Measurements from ENCODE around the gene LEF1.
"Not testable (repeated sequence)": the region's sequence is repeated elsewhere in the genome, so short reads cannot be mapped to it uniquely, and the experiment has no call there.

LEF1 gene

GRCh38 chr4:108029016-108029720 lies 139.6 kb downstream of the LEF1 start:
- no peak for DNase-seq

- DNase-seq = no peak
Observed at GRCh38 chr4:108024878-108025165, 143.9 kb downstream of the LEF1 start.

DNA sequence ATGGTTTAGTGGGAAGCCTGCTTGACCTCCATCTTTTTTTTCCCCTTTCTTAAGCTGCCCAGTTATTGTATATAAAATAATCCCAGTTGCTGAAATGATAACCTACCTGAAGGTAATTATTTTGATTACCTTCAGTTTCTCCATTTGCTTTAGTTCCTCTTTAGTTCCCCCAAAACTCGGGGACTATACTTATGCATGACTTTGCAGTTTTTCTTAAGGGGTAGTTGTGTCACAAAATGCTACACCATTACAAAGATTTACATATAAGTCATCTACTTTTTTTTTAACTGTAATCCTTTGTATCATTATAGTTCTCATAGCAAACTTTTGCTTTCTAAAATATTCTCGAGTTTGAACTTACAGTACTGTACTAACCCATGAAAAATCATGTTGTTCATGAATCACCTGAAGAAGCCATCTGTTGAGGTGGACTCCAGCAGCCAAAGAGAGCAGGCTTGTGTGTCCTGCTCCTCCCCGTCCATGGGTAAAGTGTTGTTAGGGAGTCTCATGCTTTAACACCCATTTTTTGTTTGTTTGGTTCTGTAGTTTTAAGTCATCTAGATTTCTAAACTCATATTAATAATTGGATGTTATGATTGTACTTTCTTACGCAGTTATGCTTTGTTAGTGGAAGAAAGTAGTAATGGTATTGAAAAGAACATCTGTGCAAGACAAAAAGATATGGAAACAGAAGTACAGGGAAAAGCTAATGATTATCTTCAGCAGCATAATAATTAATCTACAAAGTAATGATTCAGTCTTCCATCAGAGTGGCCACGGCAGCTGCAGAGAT lies 144.5 kb downstream of the LEF1 start:
- DNase-seq = no peak

DNA sequence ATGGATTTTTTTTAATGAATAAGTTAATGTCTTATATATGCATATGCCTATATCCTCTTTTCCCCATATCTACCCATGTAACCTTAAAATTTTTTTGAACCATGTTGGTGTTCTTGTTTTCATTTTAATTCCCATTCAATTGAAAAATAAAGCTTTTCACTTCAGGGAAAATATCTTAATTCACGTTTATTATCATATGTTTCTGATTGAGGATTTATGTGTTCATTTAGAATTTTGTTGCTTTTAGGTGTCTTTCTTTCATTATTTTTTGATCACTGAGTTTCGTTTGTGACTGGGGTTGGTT lies 149.9 kb downstream of the LEF1 start:
- no peak for DNase-seq

- DNase-seq = no peak
Observed at GRCh38 chr4:108018040-108018883, 150.5 kb downstream of the LEF1 start.

DNA sequence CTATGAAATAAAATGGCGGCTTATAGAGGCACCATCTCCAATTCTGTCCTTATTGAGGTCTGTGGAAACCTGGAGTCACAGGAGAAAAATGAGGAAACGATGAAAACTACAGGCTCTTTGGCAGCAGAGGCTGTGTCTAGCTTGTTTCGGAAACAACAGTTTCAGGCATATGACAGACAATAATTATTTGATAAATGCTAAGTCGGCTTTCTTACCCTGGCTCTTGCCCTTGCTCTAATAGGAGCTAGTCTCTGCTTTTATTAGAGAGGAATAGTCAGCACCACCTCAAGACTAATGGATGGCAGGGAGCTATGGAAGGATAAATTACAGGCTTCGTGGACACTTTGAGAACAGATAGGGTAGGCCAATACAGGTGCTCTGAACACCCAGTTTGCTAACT lies 154.8 kb downstream of the LEF1 start:
- no peak for DNase-seq

GRCh38 chr4:108013327-108013726 lies 155.4 kb downstream of the LEF1 start:
- no peak for DNase-seq

GRCh38 chr4:108012382-108012781 lies 156.3 kb downstream of the LEF1 start:
- DNase-seq = not testable (repeated sequence)

GRCh38 chr4:108010167-108010566 lies 158.6 kb downstream of the LEF1 start:
- no peak for DNase-seq

GRCh38 chr4:108008721-108009120 lies 160.0 kb downstream of the LEF1 start:
- DNase-seq = no peak

- no peak for DNase-seq
Observed at GRCh38 chr4:108007984-108008383, 160.7 kb downstream of the LEF1 start.

DNA sequence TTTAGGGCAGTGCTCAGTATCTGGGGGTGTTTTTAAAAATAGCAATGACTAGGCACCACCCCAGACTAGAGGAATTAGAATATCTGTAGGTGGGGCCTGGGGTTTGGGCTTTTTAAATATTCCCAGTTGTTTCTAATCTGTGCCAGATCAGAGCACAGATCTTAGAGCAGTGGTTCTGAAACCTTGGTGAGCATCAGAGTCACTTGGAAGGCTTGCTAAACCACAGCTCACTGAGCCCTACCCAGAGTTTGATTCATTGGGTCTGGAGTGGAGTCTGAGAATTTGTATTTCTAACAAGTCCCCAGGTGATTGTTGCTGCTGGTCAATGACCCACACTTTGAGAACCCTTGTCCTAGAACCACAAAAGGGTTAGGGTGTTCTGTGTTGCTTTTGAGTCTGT lies 162.4 kb downstream of the LEF1 start:
- DNase-seq = no peak

DNA sequence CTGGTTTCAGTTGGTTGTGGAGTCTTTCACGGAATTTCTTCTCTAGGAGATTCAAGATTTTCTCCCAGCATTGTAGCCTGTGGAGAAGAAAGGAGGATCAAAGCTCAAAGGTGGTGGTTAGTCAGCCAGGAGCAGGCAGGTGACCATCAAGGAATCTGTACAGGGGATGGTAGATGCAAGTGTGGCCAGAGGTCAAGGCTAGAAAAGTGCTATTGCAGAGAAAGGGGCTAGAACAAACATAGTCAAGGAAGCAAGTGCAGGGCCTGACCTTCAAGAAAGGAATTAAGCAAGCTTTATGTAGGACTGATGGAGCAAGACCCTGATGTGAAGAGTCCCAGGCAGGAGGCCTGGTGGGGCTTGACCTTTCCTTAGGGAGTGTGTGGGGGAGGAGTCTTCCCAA lies 162.9 kb downstream of the LEF1 start:
- no peak for DNase-seq

- DNase-seq = no peak
Observed at GRCh38 chr4:108004646-108005045, 164.1 kb downstream of the LEF1 start.

GRCh38 chr4:108003982-108004515 lies 164.7 kb downstream of the LEF1 start:
- no peak for DNase-seq

DNA sequence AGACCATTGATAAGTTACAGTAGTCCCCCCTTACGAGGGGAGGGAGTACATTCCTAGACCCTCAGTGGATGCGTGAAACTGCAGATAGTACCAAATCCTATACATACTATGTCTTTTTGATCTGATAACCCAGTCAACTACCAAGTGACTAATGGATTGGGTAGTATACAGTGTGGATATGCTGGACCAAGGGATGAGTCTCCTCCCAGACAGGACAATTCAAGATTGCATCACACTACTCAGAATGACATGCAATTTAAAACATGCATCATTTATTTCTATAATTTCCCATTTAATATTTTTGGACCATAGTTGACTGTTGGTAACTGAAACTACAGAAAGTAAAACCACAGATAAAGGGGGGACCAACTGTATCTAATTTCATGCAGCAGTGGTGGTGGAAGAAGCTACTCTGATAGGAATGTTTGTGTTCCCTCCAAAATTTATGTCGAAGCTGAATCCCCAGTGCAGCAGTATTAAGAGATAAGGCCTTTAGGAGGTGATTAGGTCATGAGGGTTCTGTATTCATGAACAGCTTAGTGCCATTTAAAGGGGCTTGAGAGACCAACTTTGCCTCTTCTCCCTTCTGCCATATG lies 167.1 kb downstream of the LEF1 start:
- no peak for DNase-seq

GRCh38 chr4:107999932-108000539 lies 168.7 kb downstream of the LEF1 start:
- no peak for DNase-seq

- DNase-seq = no peak
Observed at GRCh38 chr4:107997794-107998193, 170.9 kb downstream of the LEF1 start.
